Endothelial cell of umbilical vein (primary cell): ENCODE results near the gene KCND1.

Experiments
- CTCF ChIP-seq, 2 donors: IDR thresholded peaks; 1 replicate in 1 of 2; 2 replicates in 1 of 2; pipeline ENCODE4 v1.5.1; 2011; ENCODE audit warnings: low read length in 2 of 2, mild to moderate bottlenecking in 2 of 2, moderate library complexity in 2 of 2, control low read depth in 1 of 2, inconsistent platforms in 1 of 2, low read depth in 1 of 2; ENCODE audit not compliant: insufficient read depth in 1 of 2; ENCODE audit errors: extremely low read depth in 1 of 2
- EZH2 ChIP-seq: IDR thresholded peaks from 2 replicates; pipeline ENCODE4 v1.6.1; 2012; ENCODE audit warnings: borderline replicate concordance, low read depth, mild to moderate bottlenecking, moderate library complexity, low read length, inconsistent platforms; ENCODE audit not compliant: severe bottlenecking
- JUN ChIP-seq: IDR thresholded peaks from 2 replicates; pipeline ENCODE4 v1.6.1; 2011; ENCODE audit warnings: borderline replicate concordance, low read depth; ENCODE audit not compliant: insufficient read length, insufficient read depth
- MAX ChIP-seq: IDR thresholded peaks from 2 replicates; pipeline ENCODE4 v1.6.1; 2011; ENCODE audit not compliant: insufficient read depth, insufficient read length
- POLR2A ChIP-seq: IDR thresholded peaks from 2 replicates; pipeline ENCODE4 v1.6.1; 2012; ENCODE audit warnings: low read depth, mild to moderate bottlenecking, control low read depth, low read length
- POLR2AphosphoS5 ChIP-seq: IDR thresholded peaks from 2 replicates; pipeline ENCODE4 v1.6.1; 2012; ENCODE audit warnings: low read depth, mild to moderate bottlenecking, control low read depth, low read length, moderate library complexity; ENCODE audit not compliant: insufficient read depth

- TF ChIP-seq CTCF (IDR thresholded peaks at IDR 0.05; ENCODE audit: extremely low read depth in 1 of 2, insufficient read depth in 1 of 2, low read depth in 1 of 2, low read length in 2 of 2) (no peak), POLR2A (no peak), POLR2AphosphoS5 (no peak), MAX (no peak), JUN (no peak), EZH2 (no peak)
These were observed 47.4 kb downstream of the KCND1 start for GRCh38 chrX:48924270-48924669.
